RWPE1 (cell line): ENCODE results near the gene LYPLAL1.

Experiments used
- CTCF ChIA-PET: fragments of 350-600 bp; sonication (Branson Sonifier 250); formaldehyde crosslinking; extraction: SDS; loops from one replicate; lab custom pipeline; 2021; lab: Yijun Ruan, JAX
- POLR2A ChIA-PET: fragments of 400-600 bp; formaldehyde crosslinking; extraction: SDS; loops from one replicate; lab custom pipeline; 2020; ENCODE audit warnings: antibody characterized with exemption; ENCODE audit not compliant: low non-redundant PET; lab: Yijun Ruan, JAX
- DNase-seq: peaks from one replicate; pipeline ENCODE4 v3.0.0; 2012; ENCODE audit warnings: low spot score
- H3K27ac ChIP-seq: fragments of 450-650 bp; 2 replicates; pipeline ENCODE4 v1.5.1; 2017
- CTCF ChIP-seq: fragments of 450-650 bp; conservative IDR thresholded peaks from 2 replicates; pipeline ENCODE4 v1.5.1; 2017; ENCODE audit warnings: low read depth, mild to moderate bottlenecking

Gene LYPLAL1

GRCh38 chr1:219149009-219149577, 24.6 kb upstream of the LYPLAL1 start:
- no peak for TF ChIP-seq CTCF
- DNase-seq, result no peak
- POLR2A ChIA-PET, result no interaction called here
- CTCF ChIA-PET, result interaction anchor here (0.7 kb wide), 1 partner anchor 943 kb away, joined by 3 read pairs; no protein-coding TSS in a partner anchor
- no peak overlapping the region for H3K27ac ChIP-seq

- no peak for TF ChIP-seq CTCF
- ChIA-PET CTCF (interaction anchor here (0.7 to 1.0 kb wide), 2 partner anchors 9 to 943 kb away, joined by 3 read pairs; no protein-coding TSS in a partner anchor), POLR2A (no interaction called here)
- H3K27ac ChIP-seq, result no peak overlapping the region
- no peak for DNase-seq
Observed at GRCh38 chr1:219149953-219150352, 23.7 kb upstream of the LYPLAL1 start.

- ChIA-PET POLR2A (no interaction called here), CTCF (interaction anchor here (1.0 kb wide), 1 partner anchor 10 kb away, joined by 3 read pairs; no protein-coding TSS in a partner anchor)
- TF ChIP-seq CTCF, result no peak
- H3K27ac ChIP-seq, result no peak overlapping the region
- no peak for DNase-seq
Observed at GRCh38 chr1:219150913-219151312, 22.8 kb upstream of the LYPLAL1 start.

- no peak for DNase-seq
- no peak for TF ChIP-seq CTCF
- POLR2A ChIA-PET, result no interaction called here
- H3K27ac ChIP-seq, result no peak overlapping the region
- CTCF ChIA-PET, result interaction anchor here (0.8 kb wide), 1 partner anchor 10 kb away, joined by 3 read pairs; no protein-coding TSS in a partner anchor
Observed at GRCh38 chr1:219151467-219151866, 22.2 kb upstream of the LYPLAL1 start.

- POLR2A ChIA-PET, result no interaction called here
- no peak overlapping the region for H3K27ac ChIP-seq
- DNase-seq, result no peak
- CTCF ChIA-PET, result interaction anchor here (0.7 kb wide), 1 partner anchor 9 kb away, joined by 4 read pairs; no protein-coding TSS in a partner anchor
- TF ChIP-seq CTCF, result no peak
Observed at GRCh38 chr1:219152751-219153150, 20.9 kb upstream of the LYPLAL1 start.

- ChIA-PET POLR2A (no interaction called here), CTCF (interaction anchor here (0.6 kb wide), 1 partner anchor 90 kb away, joined by 3 read pairs; no protein-coding TSS in a partner anchor)
- TF ChIP-seq CTCF, result no peak
- no peak overlapping the region for H3K27ac ChIP-seq
- no peak for DNase-seq
Observed at GRCh38 chr1:219153723-219154122, 20.0 kb upstream of the LYPLAL1 start.
